DOHH2 (cell line): ENCODE measurements around the gene TMTC1.

Experiments
- EZH2phosphoT487 ChIP-seq: fragments of 200-600 bp; sonication (generic); IDR thresholded peaks from 2 replicates; pipeline ENCODE4 v1.6.1; 2017; ENCODE audit warnings: borderline replicate concordance, mild to moderate bottlenecking, antibody characterized with exemption, low read length, moderate library complexity, mixed read lengths
- TF ChIP-seq, protein P1 (sequence below): fragments of 200-600 bp; sonication (generic); IDR thresholded peaks from one replicate; pipeline ENCODE4 v1.5.1; 2014; ENCODE audit warnings: antibody characterized with exemption, mild to moderate bottlenecking, low read depth, low read length; ENCODE audit not compliant: poor library complexity, severe bottlenecking

GRCh38 chr12:29662734-29663323 lies 120.9 kb downstream of the TMTC1 start:
- no peak for TF ChIP-seq EZH2phosphoT487
- TF ChIP-seq, protein P1, sequence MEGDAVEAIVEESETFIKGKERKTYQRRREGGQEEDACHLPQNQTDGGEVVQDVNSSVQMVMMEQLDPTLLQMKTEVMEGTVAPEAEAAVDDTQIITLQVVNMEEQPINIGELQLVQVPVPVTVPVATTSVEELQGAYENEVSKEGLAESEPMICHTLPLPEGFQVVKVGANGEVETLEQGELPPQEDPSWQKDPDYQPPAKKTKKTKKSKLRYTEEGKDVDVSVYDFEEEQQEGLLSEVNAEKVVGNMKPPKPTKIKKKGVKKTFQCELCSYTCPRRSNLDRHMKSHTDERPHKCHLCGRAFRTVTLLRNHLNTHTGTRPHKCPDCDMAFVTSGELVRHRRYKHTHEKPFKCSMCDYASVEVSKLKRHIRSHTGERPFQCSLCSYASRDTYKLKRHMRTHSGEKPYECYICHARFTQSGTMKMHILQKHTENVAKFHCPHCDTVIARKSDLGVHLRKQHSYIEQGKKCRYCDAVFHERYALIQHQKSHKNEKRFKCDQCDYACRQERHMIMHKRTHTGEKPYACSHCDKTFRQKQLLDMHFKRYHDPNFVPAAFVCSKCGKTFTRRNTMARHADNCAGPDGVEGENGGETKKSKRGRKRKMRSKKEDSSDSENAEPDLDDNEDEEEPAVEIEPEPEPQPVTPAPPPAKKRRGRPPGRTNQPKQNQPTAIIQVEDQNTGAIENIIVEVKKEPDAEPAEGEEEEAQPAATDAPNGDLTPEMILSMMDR, result no peak
